K562 (cell line): ENCODE measurements around the gene HOXD4. TPM values are rescaled to one million over a fixed set of nuclear protein-coding genes. Genes with fewer than 3 reads are reported as not detected.

Experiments
- ATAC-seq: fragments of 200-7000 bp; cut with Tn5 transposase; 3 replicates; pipeline ENCODE4 v1.9.1; 2020; ENCODE audit warnings: moderate library complexity
- BruUV-seq: library from RNA; stranded (reverse); fragments of 400-500 nt; replicated peaks from 2 replicates; lab custom pipeline; 2021; lab: Mats Ljungman, UMichigan
- CTCF ChIA-PET: fragments of 300-600 bp; formaldehyde crosslinking; extraction: SDS; loops from one replicate; lab custom pipeline; 2021; ENCODE audit warnings: low intra/inter-chr PET ratio; lab: Yijun Ruan, JAX
- POLR2A ChIA-PET: fragments of 300-600, 350-650 bp; sonication (Branson Sonifier 250); formaldehyde crosslinking; extraction: SDS; loops from one replicate; lab custom pipeline; 2021; ENCODE audit warnings: antibody characterized with exemption, inconsistent platforms; lab: Yijun Ruan, JAX
- DNase-seq, 4 experiments: peaks; one replicate each; pipeline versions ENCODE4 v3.0.0 to v3.0.0-alpha.2; 2011 to 2018; ENCODE audit warnings: low spot score in 3 of 4, mixed read lengths in 3 of 4; ENCODE audit errors: extremely low read depth in 1 of 4
- FAIRE-seq: peaks from 2 replicates; lab custom pipeline; 2011; peaks lifted over from hg19 to GRCh38; lab: Jason Lieb, UNC
- H2AFZ ChIP-seq: 2 replicates; pipeline ENCODE4 v1.6.0; 2011; ENCODE audit warnings: low read depth, low read length, control low read depth, inconsistent platforms
- H3K27ac ChIP-seq: fragments of 200-600 bp; 3 replicates; pipeline ENCODE4 v1.8.0; 2011; ENCODE audit warnings: low read depth, mild to moderate bottlenecking, control low read depth, inconsistent platforms, low read length, moderate library complexity, mixed read lengths; ENCODE audit errors: extremely low read depth
- H3K27me3 ChIP-seq, 2 experiments: fragments of 300-600 bp in 1 of 2; 2 replicates in 1 of 2; 3 replicates in 1 of 2; pipeline versions ENCODE4 v1.6.0 to v1.8.0; 2011; ENCODE audit warnings: inconsistent platforms in 2 of 2, low read length in 2 of 2, mild to moderate bottlenecking in 1 of 2, mixed read lengths in 1 of 2, moderate library complexity in 1 of 2; ENCODE audit not compliant: control insufficient read depth in 2 of 2, insufficient read depth in 2 of 2
- H3K36me3 ChIP-seq: fragments of 300-600 bp; 3 replicates; pipeline ENCODE4 v1.8.0; 2011; ENCODE audit warnings: mild to moderate bottlenecking, low read length, inconsistent platforms; ENCODE audit not compliant: control insufficient read depth, insufficient read depth
- H3K4me1 ChIP-seq, 2 experiments: fragments of 200-600 bp in 1 of 2; replicated peaks in 1 of 2; 2 replicates in 1 of 2; 3 replicates in 1 of 2; pipeline versions ENCODE4 v1.5.1 to v1.8.0; 2011; ENCODE audit warnings: inconsistent platforms in 2 of 2, low read length in 2 of 2, mild to moderate bottlenecking in 1 of 2, mixed read lengths in 1 of 2, moderate library complexity in 1 of 2; ENCODE audit not compliant: control insufficient read depth in 2 of 2, insufficient read depth in 2 of 2
- H3K4me2 ChIP-seq: 2 replicates; pipeline ENCODE4 v1.6.1; 2011; ENCODE audit warnings: low read length, control low read depth, inconsistent platforms, mixed read lengths; ENCODE audit not compliant: insufficient read depth
- H3K4me3 ChIP-seq: fragments of 200-600 bp; sonication (generic), shearing (Covaris generic); 2 replicates; pipeline ENCODE4 v1.5.1; 2016; ENCODE audit warnings: control low read depth, inconsistent platforms
- H3K79me2 ChIP-seq: fragments of 200-600 bp; 3 replicates; pipeline ENCODE4 v1.8.0; 2011; ENCODE audit warnings: low read length, inconsistent platforms; ENCODE audit not compliant: control insufficient read depth, insufficient read depth
- H3K9ac ChIP-seq, 2 experiments: 2 replicates each; pipeline versions ENCODE4 v1.6.0 to v1.6.1; 2011; ENCODE audit warnings: low read depth in 2 of 2, low read length in 2 of 2, control low read depth in 1 of 2, inconsistent platforms in 1 of 2, mild to moderate bottlenecking in 1 of 2, mixed read lengths in 1 of 2; ENCODE audit not compliant: insufficient read depth in 1 of 2
- H3K9me1 ChIP-seq: one replicate; pipeline ENCODE4 v1.6.0; 2011; ENCODE audit warnings: inconsistent platforms, mild to moderate bottlenecking, low read length, moderate library complexity; ENCODE audit not compliant: control insufficient read depth, insufficient read depth
- H3K9me3 ChIP-seq: replicated peaks from 2 replicates; pipeline ENCODE4 v1.5.1; 2011; ENCODE audit warnings: low read depth, low read length, inconsistent platforms; ENCODE audit not compliant: control insufficient read depth, insufficient read depth
- H4K20me1 ChIP-seq: replicated peaks from 2 replicates; pipeline ENCODE4 v1.6.1; 2011; ENCODE audit warnings: low read length, inconsistent platforms, mixed read lengths; ENCODE audit not compliant: control insufficient read depth, insufficient read depth
- DMBX1 ChIP-seq: fragments of 250-450 bp; sonication (Bioruptor Pico); IDR thresholded peaks from 2 replicates; pipeline ENCODE4 v1.8.0; 2022; ENCODE audit warnings: inconsistent platforms, mild to moderate bottlenecking, moderate library complexity, borderline replicate concordance
- FIP1L1 ChIP-seq: fragments of 200-400 bp; formaldehyde crosslinking; IDR thresholded peaks from 2 replicates; pipeline ENCODE4 v1.6.1; 2018; ENCODE audit warnings: mild to moderate bottlenecking, low read depth, low read length; ENCODE audit not compliant: poor library complexity, severe bottlenecking
- GABPA ChIP-seq: fragments of 200-800 bp; sonication (Bioruptor generic); conservative IDR thresholded peaks from 2 replicates; pipeline ENCODE4 v1.6.1; 2016; ENCODE audit warnings: low read depth, missing genetic modification characterization, missing compliant biosample characterization
- HMBOX1 ChIP-seq: sonication (generic); IDR thresholded peaks from 2 replicates; pipeline ENCODE4 v1.6.1; 2016
- MIER1 ChIP-seq: fragments of 450-650 bp; IDR thresholded peaks from 2 replicates; pipeline ENCODE4 v1.6.1; 2016; ENCODE audit warnings: antibody characterized with exemption, mild to moderate bottlenecking, low read depth
- PHB ChIP-seq: fragments of 250-450 bp; sonication (Bioruptor Pico); IDR thresholded peaks from 2 replicates; pipeline ENCODE4 v1.5.0; 2021
- POLR2G ChIP-seq: fragments of 200-400 bp; formaldehyde crosslinking; IDR thresholded peaks from 2 replicates; pipeline ENCODE4 v1.6.1; 2017; ENCODE audit warnings: low read depth, mild to moderate bottlenecking, antibody characterized with exemption, low read length, moderate library complexity
- RFX1 ChIP-seq: fragments of 450-650 bp; IDR thresholded peaks from 2 replicates; pipeline ENCODE4 v1.6.1; 2016; ENCODE audit warnings: mild to moderate bottlenecking, moderate library complexity
- YBX1 ChIP-seq: fragments of 450-650 bp; IDR thresholded peaks from 2 replicates; pipeline ENCODE4 v1.7.1; 2016; ENCODE audit warnings: mild to moderate bottlenecking
- WGBS: fragments of 100-300 bp; shearing (Covaris generic); methylation state at CpG from one replicate; pipeline ENCODE4 v1.1.6; 2016; ENCODE audit warnings: low coverage, mixed read lengths; ENCODE audit not compliant: insufficient coverage; ENCODE audit errors: missing lambda C conversion rate; 5-methylcytosine and 5-hydroxymethylcytosine counted together
- in situ Hi-C: fragments of 300-500 bp; cut with MboI; formaldehyde crosslinking; loops from 4 replicates; pipeline ENCODE4 v1.15.0; 2018; ENCODE audit warnings: inconsistent platforms, mixed read lengths
- intact Hi-C: fragments of 100-400 bp; cut with micrococcal nuclease; formaldehyde crosslinking; loops from 2 replicates; pipeline ENCODE4 v1.14.2; 2022
- polyA plus RNA-seq, 8 experiments: library from polyadenylated mRNA; depleted of rRNA in 4 of 8; stranded (reverse) in 5 of 8; unstranded in 3 of 8; fragments of >200 nt; fragmentation: Nextera tagmentation in 2 of 8; fragmentation: Illumina TruSeq in 1 of 8; extraction: Ambion mirVana in 2 of 8; extraction: Trizol in 1 of 8; gene quantifications; 2 replicates each; pipeline versions ENCODE4 v1.2.1 to v1.2.3, GENCODE V29; 2011 to 2014; ENCODE audit warnings: inconsistent platforms in 1 of 8, missing spikeins in 1 of 8
- total RNA-seq, 7 experiments: library from RNA; depleted of rRNA in 6 of 7; stranded (reverse); fragments of >200 nt in 6 of 7; fragmentation: Illumina TruSeq in 2 of 7; extraction: Trizol in 2 of 7; gene quantifications; 2 replicates each; pipeline versions ENCODE4 v1.2.1 to v1.2.3, GENCODE V29; 2011 to 2021; ENCODE audit warnings: low replicate concordance in 1 of 7

The HOXD4 gene
- total and polyA plus RNA-seq, 9 of the 15 experiments (the other 6 are each of a cell fraction or from before 2014, with no cell fraction given) = not detected

GRCh38 chr2:176109192-176109901 is 42.0 kb upstream of the HOXD4 start (continued):
- TF ChIP-seq HMBOX1 (no peak), GABPA (no peak), DMBX1 (CRISPR knock-in tag) (no peak), PHB (no peak)

DNA sequence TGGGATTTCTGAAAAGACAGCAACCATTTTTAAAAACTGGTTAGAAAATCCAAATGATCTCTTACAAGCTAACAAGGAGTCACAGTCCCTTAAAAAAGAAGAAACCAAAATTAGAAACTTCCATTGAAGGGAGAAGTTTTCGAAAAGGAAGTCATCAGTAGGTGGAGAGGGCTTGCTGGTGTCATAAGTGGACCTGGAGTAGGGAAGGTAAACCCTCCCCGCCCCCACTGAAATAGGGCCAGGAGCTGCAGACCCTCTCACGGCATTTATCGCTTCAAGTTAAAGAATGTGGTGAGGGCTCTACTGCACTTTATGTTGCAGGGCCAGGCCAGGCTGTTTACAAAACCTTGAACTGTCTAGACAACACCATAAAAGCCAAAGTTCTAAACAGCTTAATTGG is 41.4 kb upstream of the HOXD4 start:
- Histone ChIP-seq H3K79me2 (no peaks in the 10 kb centered on the region), H3K9ac (no peak overlapping the region), H3K9me3 (no peaks in the 10 kb centered on the region), H3K4me1 (peaks cover 0 to 9% of the 10 kb centered on the region in 2 experiments; a peak in 1 of 5 replicates), H3K27me3 (peaks cover 41 to 50% of the 10 kb centered on the region in 2 experiments), H3K4me2 (no peak overlapping the region), H3K4me3 (no peak overlapping the region), H3K9me1 (no peaks in the 10 kb centered on the region), H4K20me1 (no peaks in the 10 kb centered on the region), H3K36me3 (no peaks in the 10 kb centered on the region), H2AFZ (no peak overlapping the region), H3K27ac (no peak overlapping the region)
- in situ Hi-C loops (no loop called here), intact Hi-C loops (no loop called here)
- CTCF ChIA-PET = no interaction called here
- TF ChIP-seq POLR2G = no peak
- no peak for TF ChIP-seq RFX1
- TF ChIP-seq YBX1 = no peak
- no peak for TF ChIP-seq FIP1L1
- no peak for TF ChIP-seq MIER1
- no peak for DNase-seq
- WGBS = 0% methylated on average over 4 of the region's 4 CpGs
- BruUV-seq = no TSS peak
- no peak for FAIRE-seq
- no peak for ATAC-seq
- POLR2A ChIA-PET = no interaction called here
